Memory B cell (primary cell): ENCODE data around the gene SP2.

Source experiments
- ATAC-seq: fragments of 150-1000 bp; cut with Tn5 transposase; 2 replicates; pipeline ENCODE4 v1.10.0; 2021; ENCODE audit warnings: low read depth, mild to moderate bottlenecking, moderate library complexity
- DNase-seq, 2 donors: peaks; one replicate each; pipeline ENCODE4 v3.0.0; 2022; ENCODE audit warnings: low spot score in 2 of 2
- H3K27ac Mint-ChIP-seq: one replicate; pipeline ENCODE4 v1.8.0; 2022; ENCODE audit warnings: mild to moderate bottlenecking, moderate library complexity, mixed read lengths
- H3K27me3 Mint-ChIP-seq: one replicate; pipeline ENCODE4 v1.8.0; 2022; ENCODE audit warnings: mixed read lengths
- H3K36me3 Mint-ChIP-seq: one replicate; pipeline ENCODE4 v1.8.0; 2022; ENCODE audit warnings: mild to moderate bottlenecking, mixed read lengths
- H3K4me1 Mint-ChIP-seq: one replicate; pipeline ENCODE4 v1.8.0; 2022; ENCODE audit warnings: mixed read lengths
- H3K4me3 Mint-ChIP-seq: one replicate; pipeline ENCODE4 v1.8.0; 2022; ENCODE audit warnings: mild to moderate bottlenecking, moderate library complexity, mixed read lengths
- H3K9me3 Mint-ChIP-seq: one replicate; pipeline ENCODE4 v1.8.0; 2022; ENCODE audit warnings: mixed read lengths

Gene SP2

GRCh38 chr17:47952171-47953021 lies 56.4 kb downstream of the SP2 start:
- Mint-ChIP-seq H3K36me3 (peaks cover 3% of the 10 kb centered on the region), H3K27ac (no peak overlapping the region), H3K27me3 (no peaks in the 10 kb centered on the region), H3K4me1 (peaks cover 12% of the 10 kb centered on the region), H3K4me3 (no peak overlapping the region), H3K9me3 (no peaks in the 10 kb centered on the region)
- ATAC-seq (no peak), DNase-seq (no peak)

DNA sequence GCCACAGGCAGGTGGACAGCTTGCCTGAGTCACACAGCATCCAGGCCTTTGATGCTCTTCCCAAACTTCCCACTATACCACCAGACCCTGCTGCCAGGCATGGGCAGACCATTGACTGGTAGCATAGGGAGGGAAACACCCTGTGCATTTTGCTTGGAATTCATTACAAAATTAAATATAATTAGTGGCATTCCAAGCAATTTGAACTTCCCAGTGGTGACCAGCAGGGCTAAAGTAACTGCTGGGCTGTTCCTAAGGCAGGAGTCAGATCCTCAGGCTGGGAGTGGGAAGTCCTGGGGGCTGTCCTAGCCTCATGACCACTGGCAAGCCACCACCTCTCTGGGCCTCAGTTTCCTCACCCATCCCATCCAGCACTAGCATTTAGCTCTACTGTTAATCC lies 57.9 kb downstream of the SP2 start:
- no peaks in the 10 kb centered on the region for H3K9me3 Mint-ChIP-seq
- no peaks in the 10 kb centered on the region for H3K27me3 Mint-ChIP-seq
- H3K4me1 Mint-ChIP-seq, result peaks cover 11% of the 10 kb centered on the region
- H3K27ac Mint-ChIP-seq, result no peak overlapping the region
- peaks cover 3% of the 10 kb centered on the region for H3K36me3 Mint-ChIP-seq
- ATAC-seq (no peak), DNase-seq (no peak)
- H3K4me3 Mint-ChIP-seq, result no peak overlapping the region

DNA sequence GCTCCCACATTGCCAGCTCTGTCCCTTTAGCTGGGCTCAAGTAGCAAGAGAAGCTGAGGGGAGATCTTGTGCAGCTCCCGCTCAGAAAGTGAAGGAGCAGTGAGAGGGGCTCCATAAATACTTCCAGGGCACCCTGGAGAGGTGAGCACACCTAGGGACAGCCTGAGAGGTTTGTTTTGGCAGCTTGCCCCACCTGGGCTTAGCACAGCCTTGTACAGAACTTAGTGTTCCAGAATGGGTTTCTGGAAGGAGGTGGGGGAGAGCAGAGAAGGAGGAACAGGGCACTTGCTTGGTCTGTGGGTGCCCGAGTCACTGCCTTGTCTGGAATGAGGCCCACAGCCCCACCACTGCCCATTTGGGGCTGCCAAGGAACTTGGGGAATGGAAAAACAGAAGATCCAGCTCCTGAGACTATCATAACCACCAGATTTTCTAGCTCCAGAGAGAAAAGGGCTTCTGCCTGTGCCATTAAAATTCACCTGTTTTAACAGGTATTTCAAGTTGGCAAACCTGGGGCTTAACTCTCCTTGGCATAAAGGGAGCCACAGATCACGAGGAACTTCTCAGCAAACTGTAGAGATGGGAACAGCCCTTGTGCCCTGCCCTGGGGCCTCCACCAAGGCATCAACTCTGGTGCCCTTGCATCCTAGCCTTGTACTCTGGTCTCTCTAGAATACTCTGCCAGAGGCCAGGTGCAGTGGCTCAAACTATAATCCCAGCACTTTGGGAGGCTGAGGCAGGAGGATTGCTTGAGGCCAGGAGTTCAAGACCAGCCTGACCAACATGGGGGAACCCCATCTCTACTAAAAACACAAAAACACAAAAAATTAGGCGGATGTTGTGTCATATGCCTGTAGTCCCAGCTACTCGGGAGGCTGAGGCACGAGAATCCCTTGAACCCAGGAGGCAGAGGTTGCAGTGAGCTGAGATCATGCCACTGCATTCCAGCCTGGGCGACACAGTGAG lies 59.7 kb downstream of the SP2 start:
- no peak overlapping the region for H3K27ac Mint-ChIP-seq
- H3K4me1 Mint-ChIP-seq, result no peaks in the 10 kb centered on the region
- peaks cover 3% of the 10 kb centered on the region for H3K36me3 Mint-ChIP-seq
- ATAC-seq (no peak), DNase-seq (no peak)
- no peaks in the 10 kb centered on the region for H3K9me3 Mint-ChIP-seq
- no peaks in the 10 kb centered on the region for H3K27me3 Mint-ChIP-seq
- no peak overlapping the region for H3K4me3 Mint-ChIP-seq

- no peaks in the 10 kb centered on the region for H3K4me1 Mint-ChIP-seq
- H3K4me3 Mint-ChIP-seq, result no peak overlapping the region
- H3K27me3 Mint-ChIP-seq, result no peaks in the 10 kb centered on the region
- no peaks in the 10 kb centered on the region for H3K9me3 Mint-ChIP-seq
- ATAC-seq (no peak), DNase-seq (no peak)
- peaks cover 2% of the 10 kb centered on the region for H3K36me3 Mint-ChIP-seq
- no peak overlapping the region for H3K27ac Mint-ChIP-seq
Observed at GRCh38 chr17:47956791-47957590, 61.0 kb downstream of the SP2 start.

DNA sequence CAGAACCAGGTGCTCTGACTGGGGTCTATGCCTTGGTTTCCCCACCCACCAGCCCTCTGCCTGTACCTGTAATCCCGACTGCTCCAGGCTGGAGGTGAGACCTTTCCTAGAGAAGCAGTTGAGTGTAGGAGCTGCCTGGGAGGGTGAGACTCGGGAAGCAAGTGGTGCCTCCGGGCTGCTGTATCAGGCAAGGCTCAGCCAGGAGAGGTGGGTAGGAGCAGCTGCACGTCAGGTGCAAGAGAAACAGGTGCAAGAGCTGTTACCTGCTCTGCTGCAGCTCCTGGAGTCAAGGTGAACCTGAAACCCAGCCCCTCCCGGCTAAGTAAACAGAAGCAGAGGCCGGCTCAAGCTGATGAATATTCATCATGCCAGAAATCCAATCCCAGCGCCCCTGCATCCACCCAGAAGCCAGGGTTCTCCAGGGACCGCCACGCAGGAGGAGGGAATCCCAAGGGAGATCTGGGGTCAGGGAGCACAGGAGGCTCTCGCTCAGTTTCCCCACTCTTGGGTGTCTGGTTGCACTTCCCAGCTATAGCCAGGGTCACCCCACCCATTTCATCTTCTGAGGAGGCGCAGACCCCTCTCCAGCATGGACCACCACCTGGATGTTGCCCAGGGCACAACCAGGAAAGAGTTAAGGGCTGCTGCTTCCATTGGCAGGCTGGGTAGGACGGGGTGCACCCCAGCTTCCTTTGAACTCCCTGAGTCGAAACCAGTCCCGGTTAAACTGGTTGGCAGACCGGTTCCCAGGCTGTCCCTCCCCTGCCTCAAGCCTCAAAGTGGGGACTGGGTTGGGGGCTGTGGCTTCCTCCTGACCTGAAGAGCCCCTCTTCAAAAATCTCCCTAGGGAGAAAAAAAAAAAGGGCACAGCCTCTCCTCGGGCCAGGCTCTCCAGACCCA lies 61.8 kb downstream of the SP2 start, which contains the start of gene PRR15L:
Gene PRR15L (minus strand): TSS at position 293 of the 900 bp plus-strand sequence. CDS start 4,649 bp downstream, outside the sequence.
- H3K4me3 Mint-ChIP-seq, result no peak within 1 kb of the TSS

GRCh38 chr17:47959825-47960655 lies 64.0 kb downstream of the SP2 start:
- no peaks in the 10 kb centered on the region for H3K4me1 Mint-ChIP-seq
- no peaks in the 10 kb centered on the region for H3K9me3 Mint-ChIP-seq
- no peak overlapping the region for H3K4me3 Mint-ChIP-seq
- H3K27me3 Mint-ChIP-seq, result no peaks in the 10 kb centered on the region
- H3K27ac Mint-ChIP-seq, result no peak overlapping the region
- no peak for ATAC-seq
- no peak for DNase-seq
- H3K36me3 Mint-ChIP-seq, result no peaks in the 10 kb centered on the region

More for the DNA sequence above, 61.8 kb downstream of the SP2 start, which contains the start of gene PRR15L:
- Mint-ChIP-seq H3K27me3 (no peaks in the 10 kb centered on the region), H3K9me3 (no peaks in the 10 kb centered on the region), H3K27ac (no peak within 1 kb of the TSS), H3K36me3 (no peaks in the 10 kb centered on the region), H3K4me1 (no peaks in the 10 kb centered on the region)
- DNase-seq (no peak), ATAC-seq (no peak)

- Mint-ChIP-seq H3K9me3 (no peaks in the 10 kb centered on the region), H3K36me3 (no peaks in the 10 kb centered on the region), H3K27ac (no peak overlapping the region), H3K4me1 (no peaks in the 10 kb centered on the region), H3K27me3 (no peaks in the 10 kb centered on the region), H3K4me3 (no peak overlapping the region)
- no peak for ATAC-seq
- DNase-seq, result no peak
Observed at GRCh38 chr17:47961406-47961805, 65.4 kb downstream of the SP2 start.

DNA sequence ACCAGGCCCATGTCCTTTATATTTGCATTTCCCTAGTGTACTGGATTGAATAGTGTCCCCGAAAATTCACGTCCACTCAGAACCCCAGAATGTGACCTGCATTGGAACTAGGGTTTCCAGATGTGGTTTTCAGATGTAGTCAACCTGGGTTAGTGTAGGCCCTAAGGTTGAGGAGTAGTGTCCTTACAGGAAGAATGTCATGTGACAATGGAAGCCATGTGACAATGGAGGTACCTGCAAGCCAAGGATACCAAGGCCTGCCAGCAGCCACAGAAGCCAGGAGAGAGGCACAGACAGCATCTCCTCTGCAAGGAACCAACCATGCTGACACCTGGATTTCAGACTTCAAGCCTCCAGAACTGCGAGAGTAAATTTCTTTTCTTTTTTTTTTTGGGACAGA lies 66.9 kb downstream of the SP2 start:
- H3K4me3 Mint-ChIP-seq, result no peak overlapping the region
- no peaks in the 10 kb centered on the region for H3K27me3 Mint-ChIP-seq
- DNase-seq (no peak), ATAC-seq (no peak)
- H3K36me3 Mint-ChIP-seq, result no peaks in the 10 kb centered on the region
- H3K9me3 Mint-ChIP-seq, result no peaks in the 10 kb centered on the region
- H3K27ac Mint-ChIP-seq, result no peak overlapping the region
- H3K4me1 Mint-ChIP-seq, result no peaks in the 10 kb centered on the region

GRCh38 chr17:47964856-47965255 lies 68.8 kb downstream of the SP2 start:
- Mint-ChIP-seq H3K27me3 (no peaks in the 10 kb centered on the region), H3K36me3 (no peaks in the 10 kb centered on the region), H3K4me1 (peaks cover 3% of the 10 kb centered on the region), H3K27ac (no peak overlapping the region), H3K4me3 (no peak overlapping the region), H3K9me3 (no peaks in the 10 kb centered on the region)
- DNase-seq (no peak), ATAC-seq (no peak)

DNA sequence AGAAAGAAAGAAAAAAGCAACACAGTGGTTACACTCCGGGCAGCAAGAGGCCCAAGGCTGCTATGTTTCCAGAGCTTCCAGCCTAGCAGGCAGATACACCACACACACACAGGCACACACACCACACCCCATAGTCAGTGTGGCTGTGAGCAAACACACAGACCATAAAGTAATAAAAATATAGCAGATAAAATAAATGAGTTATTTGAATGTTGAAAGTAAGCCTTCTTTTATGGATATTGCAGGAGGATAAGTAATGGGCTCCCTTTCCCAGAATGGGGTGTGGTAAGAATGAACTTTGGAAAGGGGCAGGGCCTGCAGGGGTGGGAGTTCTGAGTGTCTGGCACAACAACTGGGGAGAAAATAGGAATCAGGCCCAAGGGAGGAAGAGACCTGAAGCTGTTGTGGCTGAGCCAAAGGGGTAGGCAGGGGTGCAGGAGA lies 70.1 kb downstream of the SP2 start:
- Mint-ChIP-seq H3K27me3 (no peaks in the 10 kb centered on the region), H3K27ac (no peak overlapping the region), H3K9me3 (no peaks in the 10 kb centered on the region), H3K36me3 (no peaks in the 10 kb centered on the region), H3K4me1 (peaks cover 10% of the 10 kb centered on the region), H3K4me3 (no peak overlapping the region)
- DNase-seq (no peak), ATAC-seq (no peak)

- Mint-ChIP-seq H3K4me3 (no peak overlapping the region), H3K27me3 (no peaks in the 10 kb centered on the region), H3K36me3 (no peaks in the 10 kb centered on the region), H3K27ac (no peak overlapping the region), H3K9me3 (no peaks in the 10 kb centered on the region), H3K4me1 (peaks cover 10% of the 10 kb centered on the region)
- no peak for ATAC-seq
- DNase-seq, result no peak
Observed at GRCh38 chr17:47967607-47968252, 71.7 kb downstream of the SP2 start.

DNA sequence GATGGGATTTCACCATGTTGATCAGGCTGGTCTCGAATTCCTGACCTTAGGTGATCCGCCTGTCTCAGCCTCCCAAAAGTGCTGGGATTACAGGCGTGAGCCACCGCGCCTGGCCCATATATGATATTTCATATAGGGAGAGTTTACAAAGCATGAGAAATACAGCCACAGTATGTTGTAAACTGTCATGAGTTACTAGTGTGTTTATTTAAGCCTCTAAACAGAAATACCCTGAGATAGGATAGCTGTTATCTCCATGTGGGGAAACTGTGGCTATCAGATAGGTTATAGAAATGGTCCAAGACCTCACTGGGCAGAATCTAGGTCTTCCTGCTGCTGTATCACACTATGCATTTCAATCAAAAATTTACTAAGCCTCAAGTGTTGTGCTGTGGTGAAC lies 72.8 kb downstream of the SP2 start:
- no peaks in the 10 kb centered on the region for H3K27me3 Mint-ChIP-seq
- H3K4me1 Mint-ChIP-seq, result peaks cover 10% of the 10 kb centered on the region
- H3K36me3 Mint-ChIP-seq, result peaks cover 1% of the 10 kb centered on the region
- DNase-seq, result no peak
- no peak for ATAC-seq
- no peak overlapping the region for H3K27ac Mint-ChIP-seq
- H3K9me3 Mint-ChIP-seq, result no peaks in the 10 kb centered on the region
- H3K4me3 Mint-ChIP-seq, result no peak overlapping the region
